Measurements from ENCODE around the gene ENDOV.
A peak's percentile ranks its signal among the peaks of the same experiment; 100 is the strongest.

Gene ENDOV

GRCh38 chr17:80381416-80381923, 33.5 kb upstream of the ENDOV start:
- Mint-ChIP-seq H3K36me3 (peaks cover 87% of the 10 kb centered on the region), H3K27ac (peak overlapping the region; percentile 42), H3K27me3 (no peaks in the 10 kb centered on the region), H3K4me1 (no peaks in the 10 kb centered on the region), H3K4me3 (no peak overlapping the region), H3K9me3 (no peaks in the 10 kb centered on the region)
- DNase-seq = peak; percentile 16
- CTCF ChIA-PET = interaction anchor here (0.6 kb wide), 1 partner anchor 129 kb away, joined by 3 read pairs; no protein-coding TSS in a partner anchor

- H3K27ac Mint-ChIP-seq = peak overlapping the region; percentile 19
- DNase-seq = no peak
- H3K36me3 Mint-ChIP-seq = peaks cover 87% of the 10 kb centered on the region
- no peaks in the 10 kb centered on the region for H3K27me3 Mint-ChIP-seq
- H3K4me1 Mint-ChIP-seq = no peaks in the 10 kb centered on the region
- CTCF ChIA-PET = no interaction called here
- H3K4me3 Mint-ChIP-seq = no peak overlapping the region
- no peaks in the 10 kb centered on the region for H3K9me3 Mint-ChIP-seq
Observed at GRCh38 chr17:80382446-80382845, 32.5 kb upstream of the ENDOV start.

GRCh38 chr17:80382956-80383355, 32.0 kb upstream of the ENDOV start:
- CTCF ChIA-PET = no interaction called here

GRCh38 chr17:80384078-80384960, 30.6 kb upstream of the ENDOV start:
- CTCF ChIA-PET = no interaction called here
- Mint-ChIP-seq H3K9me3 (no peaks in the 10 kb centered on the region), H3K27me3 (no peaks in the 10 kb centered on the region), H3K4me1 (no peaks in the 10 kb centered on the region), H3K27ac (peak overlapping the region; percentile 54), H3K36me3 (peaks cover 87% of the 10 kb centered on the region), H3K4me3 (no peak overlapping the region)
- DNase-seq = peak; percentile 19

More at GRCh38 chr17:80382956-80383355, 32.0 kb upstream of the ENDOV start:
- H3K27ac Mint-ChIP-seq = peak overlapping the region; percentile 54
- H3K36me3 Mint-ChIP-seq = peaks cover 86% of the 10 kb centered on the region
- H3K4me3 Mint-ChIP-seq = no peak overlapping the region
- no peaks in the 10 kb centered on the region for H3K4me1 Mint-ChIP-seq
- no peaks in the 10 kb centered on the region for H3K9me3 Mint-ChIP-seq
- DNase-seq = peak; percentile 5
- no peaks in the 10 kb centered on the region for H3K27me3 Mint-ChIP-seq

- DNase-seq = peak; percentile 20
- Mint-ChIP-seq H3K27me3 (no peaks in the 10 kb centered on the region), H3K36me3 (peaks cover 85% of the 10 kb centered on the region), H3K9me3 (no peaks in the 10 kb centered on the region), H3K4me3 (no peak overlapping the region), H3K27ac (no peak overlapping the region), H3K4me1 (no peaks in the 10 kb centered on the region)
- CTCF ChIA-PET = no interaction called here
Observed at GRCh38 chr17:80385046-80385445, 29.9 kb upstream of the ENDOV start.

GRCh38 chr17:80386341-80386740, 28.6 kb upstream of the ENDOV start:
- CTCF ChIA-PET = interaction anchor here (0.9 to 1.1 kb wide), 2 partner anchors 9 to 24 kb away, joined by 3 to 4 read pairs; no protein-coding TSS in a partner anchor
- peaks cover 81% of the 10 kb centered on the region for H3K36me3 Mint-ChIP-seq
- no peak overlapping the region for H3K4me3 Mint-ChIP-seq
- no peaks in the 10 kb centered on the region for H3K27me3 Mint-ChIP-seq
- no peaks in the 10 kb centered on the region for H3K4me1 Mint-ChIP-seq
- no peak for DNase-seq
- H3K27ac Mint-ChIP-seq = peak overlapping the region; percentile 24
- H3K9me3 Mint-ChIP-seq = no peaks in the 10 kb centered on the region

GRCh38 chr17:80387071-80387470, 27.9 kb upstream of the ENDOV start:
- Mint-ChIP-seq H3K27me3 (no peaks in the 10 kb centered on the region), H3K27ac (no peak overlapping the region), H3K4me3 (no peak overlapping the region), H3K9me3 (no peaks in the 10 kb centered on the region), H3K4me1 (no peaks in the 10 kb centered on the region), H3K36me3 (peaks cover 79% of the 10 kb centered on the region)
- CTCF ChIA-PET = interaction anchor here (0.5 to 1.1 kb wide), 2 partner anchors 25 to 273 kb away, joined by 3 read pairs; no protein-coding TSS in a partner anchor
- DNase-seq = peak; percentile 15

GRCh38 chr17:80388175-80388574, 26.8 kb upstream of the ENDOV start:
- no peaks in the 10 kb centered on the region for H3K27me3 Mint-ChIP-seq
- H3K9me3 Mint-ChIP-seq = no peaks in the 10 kb centered on the region
- no peaks in the 10 kb centered on the region for H3K4me1 Mint-ChIP-seq
- DNase-seq = no peak
- CTCF ChIA-PET = no interaction called here
- no peak overlapping the region for H3K4me3 Mint-ChIP-seq
- H3K36me3 Mint-ChIP-seq = peaks cover 73% of the 10 kb centered on the region
- peak overlapping the region; percentile 28 for H3K27ac Mint-ChIP-seq

GRCh38 chr17:80388601-80389000, 26.4 kb upstream of the ENDOV start:
- H3K4me3 Mint-ChIP-seq = no peak overlapping the region

GRCh38 chr17:80389011-80389995, 25.7 kb upstream of the ENDOV start:
- H3K4me3 Mint-ChIP-seq = no peak overlapping the region
- DNase-seq = no peak

More at GRCh38 chr17:80388601-80389000, 26.4 kb upstream of the ENDOV start:
- Mint-ChIP-seq H3K36me3 (peaks cover 72% of the 10 kb centered on the region), H3K4me1 (no peaks in the 10 kb centered on the region), H3K27ac (peak overlapping the region; percentile 24), H3K9me3 (no peaks in the 10 kb centered on the region), H3K27me3 (no peaks in the 10 kb centered on the region)
- CTCF ChIA-PET = no interaction called here
- no peak for DNase-seq

GRCh38 chr17:80393241-80393890, 21.6 kb upstream of the ENDOV start:
- H3K9me3 Mint-ChIP-seq = no peaks in the 10 kb centered on the region
- peaks cover 45% of the 10 kb centered on the region for H3K36me3 Mint-ChIP-seq
- CTCF ChIA-PET = no interaction called here
- DNase-seq = no peak
- peaks cover 4% of the 10 kb centered on the region for H3K4me1 Mint-ChIP-seq
- no peaks in the 10 kb centered on the region for H3K27me3 Mint-ChIP-seq
- no peak overlapping the region for H3K4me3 Mint-ChIP-seq
- peak overlapping the region; percentile 7 for H3K27ac Mint-ChIP-seq

More at GRCh38 chr17:80389011-80389995, 25.7 kb upstream of the ENDOV start:
- Mint-ChIP-seq H3K27ac (no peak overlapping the region), H3K27me3 (no peaks in the 10 kb centered on the region), H3K36me3 (peaks cover 72% of the 10 kb centered on the region), H3K9me3 (no peaks in the 10 kb centered on the region), H3K4me1 (no peaks in the 10 kb centered on the region)
- CTCF ChIA-PET = no interaction called here

GRCh38 chr17:80393961-80394360, 21.0 kb upstream of the ENDOV start:
- H3K27ac Mint-ChIP-seq = no peak overlapping the region
- no peaks in the 10 kb centered on the region for H3K27me3 Mint-ChIP-seq
- peak; percentile 3 for DNase-seq
- H3K9me3 Mint-ChIP-seq = no peaks in the 10 kb centered on the region
- H3K4me1 Mint-ChIP-seq = peaks cover 4% of the 10 kb centered on the region
- CTCF ChIA-PET = no interaction called here
- H3K36me3 Mint-ChIP-seq = peaks cover 40% of the 10 kb centered on the region
- no peak overlapping the region for H3K4me3 Mint-ChIP-seq

GRCh38 chr17:80394629-80395216, 20.2 kb upstream of the ENDOV start:
- no peak overlapping the region for H3K4me3 Mint-ChIP-seq
- CTCF ChIA-PET = no interaction called here

More at GRCh38 chr17:80394629-80395216, 20.2 kb upstream of the ENDOV start:
- Mint-ChIP-seq H3K27ac (no peak overlapping the region), H3K4me1 (peaks cover 4% of the 10 kb centered on the region), H3K9me3 (no peaks in the 10 kb centered on the region), H3K36me3 (peaks cover 34% of the 10 kb centered on the region), H3K27me3 (no peaks in the 10 kb centered on the region)
- peak; percentile 17 for DNase-seq

Data from activated naive CD4-positive, alpha-beta T cell treated with anti-CD3 and anti-CD28 coated beads, Interleukin-2, amount 10 ng/mL, durations not matched to agents 7 days and 5 days (primary cell).